GM18909 (cell line): ENCODE measurements around the gene SFTPB.
"Not testable (repeated sequence)": the region's sequence is repeated elsewhere in the genome, so short reads cannot be mapped to it uniquely, and the experiment has no call there.

Source experiments
- ATAC-seq: cut with Tn5 transposase; IDR thresholded peaks from one replicate; pipeline ENCODE4 v1.9.1; 2021; ENCODE audit warnings: mild to moderate bottlenecking; ENCODE audit not compliant: unreplicated experiment, poor library complexity

SFTPB gene

GRCh38 chr2:85678794-85679672 lies 11.0 kb upstream of the SFTPB start:
- ATAC-seq, result peak; percentile 68

GRCh38 chr2:85678377-85678776 lies 10.4 kb upstream of the SFTPB start:
- ATAC-seq, result no peak

- ATAC-seq, result no peak
Observed at GRCh38 chr2:85675866-85676548, 8.0 kb upstream of the SFTPB start.

GRCh38 chr2:85675427-85675826 lies 7.4 kb upstream of the SFTPB start:
- ATAC-seq, result no peak

GRCh38 chr2:85674417-85674816 lies 6.4 kb upstream of the SFTPB start:
- ATAC-seq, result no peak

GRCh38 chr2:85673716-85674375 lies 5.8 kb upstream of the SFTPB start:
- ATAC-seq, result no peak

GRCh38 chr2:85672456-85672855 lies 4.5 kb upstream of the SFTPB start:
- ATAC-seq, result no peak

GRCh38 chr2:85670416-85670815 lies 2.4 kb upstream of the SFTPB start:
- ATAC-seq, result not testable (repeated sequence)

GRCh38 chr2:85669549-85669948 lies 1.6 kb upstream of the SFTPB start:
- ATAC-seq, result peak; percentile 79

GRCh38 chr2:85668857-85669142 lies 801 bp upstream of the SFTPB start:
- no peak for ATAC-seq

GRCh38 chr2:85667561-85668008 lies 414 bp downstream of the SFTPB start:
- ATAC-seq, result no peak

GRCh38 chr2:85666435-85667316 lies 1.3 kb downstream of the SFTPB start:
- ATAC-seq, result no peak

GRCh38 chr2:85666016-85666415 lies 2.0 kb downstream of the SFTPB start:
- no peak for ATAC-seq

GRCh38 chr2:85665264-85665937 lies 2.6 kb downstream of the SFTPB start:
- no peak for ATAC-seq

GRCh38 chr2:85663594-85664565 lies 4.1 kb downstream of the SFTPB start:
- no peak for ATAC-seq

- no peak for ATAC-seq
Observed at GRCh38 chr2:85662899-85663593, 5.0 kb downstream of the SFTPB start.

GRCh38 chr2:85661139-85661858 lies 6.7 kb downstream of the SFTPB start:
- no peak for ATAC-seq
